Sigmoid colon (tissue), 4 donors: ENCODE measurements around the gene ITGA11.

ENCODE experiments used
- CTCF ChIP-seq, 4 experiments: fragments of 450-650 bp in 3 of 4; fragments of 200-600 bp in 1 of 4; IDR thresholded peaks; one replicate each; pipeline ENCODE4 v1.5.1; 2016 to 2019; ENCODE audit warnings: antibody characterized with exemption in 4 of 4, mild to moderate bottlenecking in 3 of 4, moderate library complexity in 2 of 4
- POLR2AphosphoS5 ChIP-seq, 4 donors: sonication (generic); formaldehyde crosslinking; IDR thresholded peaks; one replicate each; pipeline ENCODE4 v1.6.1; 2017; ENCODE audit warnings: antibody characterized with exemption in 4 of 4

- TF ChIP-seq CTCF (IDR thresholded peaks at IDR 0.05) (no peak), POLR2AphosphoS5 (IDR thresholded peaks at IDR 0.05) (no peak)
Measured at GRCh38 chr15:68439506-68439905, 7.5 kb upstream of the ITGA11 start.
